Renal cortex interstitium (tissue), 11 donors: ENCODE results near the gene DLK2. TPM values are rescaled to one million over a fixed set of nuclear protein-coding genes. Genes with fewer than 3 reads are reported as not detected.
A peak's percentile ranks its signal among the peaks of the same experiment; 100 is the strongest.
"Not testable (repeated sequence)": the region's sequence is repeated elsewhere in the genome, so short reads cannot be mapped to it uniquely, and the experiment has no call there.

Experiments
- DNase-seq, 11 donors: peaks; one replicate each; pipeline ENCODE4 v3.0.0-alpha.2; 2013; ENCODE audit warnings: low read depth in 9 of 11, low spot score in 4 of 11; ENCODE audit errors: extremely low read depth in 1 of 11
- polyA plus RNA-seq, 3 donors: library from polyadenylated mRNA; unstranded; fragments of 120-200 nt; gene quantifications; one replicate each; pipeline ENCODE4 v1.2.1, GENCODE V29; 2013; ENCODE audit not compliant: insufficient read length in 3 of 3

The DLK2 gene
- polyA plus RNA-seq, 3 donors: 0.73 to 1.3 (median 1.0) TPM

- no peak for DNase-seq
Measured at GRCh38 chr6:43459535-43459934, 4.2 kb upstream of the DLK2 start.

DNA sequence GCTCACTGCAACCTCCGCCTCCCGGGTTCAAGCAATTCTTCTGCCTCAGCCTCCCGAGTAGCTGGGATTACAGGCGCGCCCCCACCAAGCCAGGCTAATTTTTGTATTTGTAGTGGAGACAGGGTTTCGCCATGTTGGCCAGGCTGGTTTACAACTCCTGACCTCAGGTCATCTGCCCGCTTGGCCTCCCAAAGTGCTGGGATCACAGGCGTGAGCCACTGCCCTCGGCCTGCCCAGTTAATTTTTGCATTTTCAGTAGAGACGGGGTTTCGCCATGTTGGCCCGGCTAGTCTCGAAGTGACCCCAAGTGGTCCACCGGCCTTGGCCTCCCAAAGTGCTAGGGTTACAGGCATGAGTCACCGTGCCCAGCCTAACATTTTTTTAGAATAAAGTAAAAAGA is 2.8 kb upstream of the DLK2 start:
- DNase-seq: not testable (repeated sequence)

DNA sequence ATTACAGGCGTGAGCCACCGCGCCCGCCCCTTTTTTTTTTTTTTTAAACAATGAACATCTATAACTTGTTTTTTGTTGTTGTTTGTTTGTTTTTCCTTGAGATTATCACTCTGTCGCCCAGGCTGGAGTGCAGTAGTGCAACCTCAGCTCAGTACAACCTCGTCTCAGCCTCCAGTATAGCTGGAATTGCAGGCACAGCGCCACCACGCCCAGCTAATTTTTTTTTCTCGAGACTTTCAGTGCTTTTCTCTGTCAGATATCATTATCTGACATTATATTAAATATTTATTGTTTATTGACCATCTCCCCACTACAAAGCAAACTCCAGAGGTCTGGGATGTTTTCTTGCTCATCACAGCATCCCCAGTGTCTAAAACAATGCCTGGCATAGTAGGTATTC is 2.3 kb upstream of the DLK2 start:
- no peak for DNase-seq

DNA sequence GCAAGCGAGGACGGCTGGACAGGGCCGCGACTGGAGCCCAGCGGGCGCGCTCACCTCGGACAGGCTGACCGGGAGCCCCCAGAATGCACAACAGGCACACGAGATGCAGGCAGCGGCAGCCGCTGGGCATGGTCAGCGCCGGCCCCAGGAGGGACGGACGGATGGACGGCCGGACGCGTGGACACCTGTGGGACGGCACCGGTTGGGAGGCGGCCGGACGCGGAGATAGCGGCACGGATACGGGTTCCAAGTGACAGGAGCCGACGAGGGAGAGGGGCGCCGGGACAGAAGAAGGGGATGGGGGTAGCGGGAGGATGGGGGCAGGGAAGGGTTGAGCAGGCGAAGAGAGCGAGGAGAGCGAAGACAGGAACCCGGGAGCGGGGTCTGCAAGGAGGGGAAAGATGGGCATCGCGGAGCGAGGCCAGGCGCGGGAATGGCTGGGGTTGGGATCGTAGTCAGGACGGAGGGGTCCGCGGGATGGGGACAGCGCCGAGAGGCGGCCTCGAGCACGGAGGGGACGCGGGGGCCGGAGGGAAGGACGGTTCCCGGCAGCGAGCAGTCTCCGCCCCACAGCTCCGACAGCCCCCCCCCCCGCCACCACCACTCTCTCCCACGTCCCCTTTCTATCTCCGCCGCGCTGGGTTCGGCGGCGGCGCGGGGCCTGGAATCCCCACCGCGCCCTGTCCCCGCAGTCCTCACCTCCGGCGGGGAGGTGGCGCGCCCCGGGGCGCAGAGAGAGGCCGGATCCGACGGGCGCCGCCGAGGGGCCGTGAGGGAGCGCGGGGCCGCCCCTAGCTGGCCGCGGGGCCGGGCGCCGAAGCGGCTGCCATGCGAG is 435 bp downstream of the DLK2 start:
- peak in 9 of 11 donors; percentile 47 to 76 (median 62) for DNase-seq

- DNase-seq: peak in 1 of 11 donors; percentile 47
Measured at GRCh38 chr6:43454290-43454695, 1.1 kb downstream of the DLK2 start.

DNA sequence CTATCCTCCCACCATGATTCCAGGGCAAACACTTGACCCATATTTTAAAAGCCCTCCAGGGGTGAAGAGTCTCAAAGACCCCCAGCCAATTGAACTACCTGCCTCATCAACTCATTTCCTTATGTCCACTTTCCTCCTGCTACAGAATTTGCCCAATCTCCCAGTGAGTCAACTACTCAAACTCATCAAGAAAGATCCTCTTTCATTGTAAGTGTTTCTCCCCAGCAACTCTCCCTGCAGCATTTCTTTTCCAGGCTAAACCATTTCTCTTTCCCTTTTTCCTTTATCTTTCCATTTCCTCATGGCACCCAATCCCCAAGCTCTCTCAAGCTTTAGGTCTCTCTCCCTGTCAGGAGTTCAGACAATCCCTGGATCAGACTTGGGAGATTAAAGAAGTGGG is 1.5 kb downstream of the DLK2 start:
- no peak for DNase-seq

DNA sequence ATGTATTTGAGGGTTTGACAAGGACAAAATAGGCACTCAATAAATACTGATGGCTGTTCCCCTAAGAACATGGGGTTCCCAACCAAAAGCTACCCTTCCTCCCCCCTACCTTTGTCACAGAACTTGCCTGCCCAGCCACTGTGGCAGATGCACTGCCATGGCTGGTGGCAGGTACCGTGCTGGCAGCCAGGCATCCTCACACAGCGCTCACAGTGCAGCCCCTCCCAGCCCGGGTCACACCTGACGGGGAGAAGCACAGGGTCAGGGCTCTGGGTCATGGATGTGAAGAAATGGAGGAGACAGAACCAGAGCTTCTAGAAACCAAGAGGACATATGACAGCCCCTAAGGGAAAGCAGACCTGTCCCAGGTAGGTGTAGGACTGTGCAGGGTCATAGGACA is 2.5 kb downstream of the DLK2 start:
- DNase-seq: no peak

- no peak for DNase-seq
Measured at GRCh38 chr6:43451939-43452338, 3.4 kb downstream of the DLK2 start.

- no peak for DNase-seq
Measured at GRCh38 chr6:43451348-43451747, 4.0 kb downstream of the DLK2 start.

GRCh38 chr6:43450699-43451131 is 4.6 kb downstream of the DLK2 start:
- no peak for DNase-seq

DNA sequence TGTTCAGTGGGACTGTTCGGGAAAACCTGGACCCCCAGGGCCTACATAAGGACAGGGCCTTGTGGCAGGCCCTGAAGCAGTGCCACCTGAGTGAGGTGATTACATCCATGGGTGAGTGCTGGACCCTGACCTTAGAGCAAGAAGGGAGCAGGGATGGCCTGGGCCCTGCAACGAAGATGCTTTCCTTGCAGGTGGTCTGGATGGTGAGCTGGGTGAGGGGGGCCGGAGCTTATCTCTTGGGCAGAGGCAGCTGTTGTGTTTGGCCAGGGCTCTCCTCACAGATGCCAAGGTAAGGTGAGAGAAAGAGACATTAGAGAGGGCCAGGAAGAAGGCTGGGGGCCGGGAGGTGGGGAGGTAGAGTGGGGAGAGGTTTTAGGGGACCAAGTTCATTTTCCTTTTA is 6.4 kb downstream of the DLK2 start:
- DNase-seq: no peak

DNA sequence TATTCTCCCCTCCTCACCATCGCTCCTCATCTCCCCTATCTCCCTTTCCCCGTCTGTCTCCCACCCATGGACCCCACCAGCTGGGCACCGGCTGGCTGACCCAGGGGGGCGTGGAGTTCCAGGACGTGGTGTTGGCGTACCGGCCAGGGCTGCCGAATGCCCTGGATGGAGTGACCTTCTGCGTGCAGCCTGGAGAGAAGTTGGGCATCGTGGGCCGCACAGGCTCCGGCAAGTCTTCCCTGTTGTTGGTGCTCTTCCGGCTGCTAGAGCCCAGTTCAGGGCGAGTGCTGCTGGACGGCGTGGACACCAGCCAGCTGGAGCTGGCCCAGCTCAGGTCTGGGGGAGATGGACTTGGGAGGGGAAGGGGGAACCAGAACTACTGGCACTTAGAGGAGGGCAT is 7.7 kb downstream of the DLK2 start:
- no peak for DNase-seq

DNA sequence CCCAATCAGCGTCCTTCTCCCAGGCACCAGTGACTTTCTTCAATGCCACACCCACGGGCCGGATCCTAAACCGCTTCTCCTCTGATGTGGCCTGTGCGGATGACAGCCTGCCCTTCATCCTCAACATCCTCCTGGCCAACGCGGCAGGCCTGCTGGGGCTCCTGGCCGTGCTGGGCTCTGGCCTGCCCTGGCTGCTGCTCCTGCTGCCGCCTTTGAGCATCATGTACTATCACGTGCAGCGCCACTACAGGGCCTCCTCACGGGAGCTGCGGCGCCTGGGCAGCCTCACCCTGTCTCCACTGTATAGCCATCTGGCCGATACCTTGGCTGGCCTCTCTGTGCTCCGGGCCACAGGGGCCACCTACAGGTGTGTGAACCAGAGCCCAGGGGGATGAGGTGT is 9.8 kb downstream of the DLK2 start:
- no peak for DNase-seq

DNA sequence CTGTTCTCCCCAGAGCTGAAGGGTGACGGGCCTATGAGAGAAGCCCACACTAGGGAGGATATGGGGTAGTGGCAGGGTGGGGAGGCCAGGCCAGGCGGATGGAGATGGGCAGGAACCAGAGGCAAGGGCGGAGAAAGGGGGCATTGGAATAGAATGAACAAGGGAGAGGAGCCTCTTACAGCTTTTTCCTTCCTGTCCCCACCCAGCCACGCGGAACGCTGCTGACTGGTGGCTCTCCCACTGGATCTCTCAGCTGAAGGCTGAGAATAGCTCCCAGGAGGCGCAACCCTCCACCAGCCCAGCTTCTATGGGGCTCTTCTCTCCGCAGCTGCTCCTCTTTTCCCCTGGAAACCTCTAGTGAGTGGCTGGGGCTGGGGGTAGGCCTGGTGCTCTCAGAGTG is 10.8 kb downstream of the DLK2 start:
- no peak for DNase-seq

- no peak for DNase-seq
Measured at GRCh38 chr6:43444036-43444435, 11.3 kb downstream of the DLK2 start.

DNA sequence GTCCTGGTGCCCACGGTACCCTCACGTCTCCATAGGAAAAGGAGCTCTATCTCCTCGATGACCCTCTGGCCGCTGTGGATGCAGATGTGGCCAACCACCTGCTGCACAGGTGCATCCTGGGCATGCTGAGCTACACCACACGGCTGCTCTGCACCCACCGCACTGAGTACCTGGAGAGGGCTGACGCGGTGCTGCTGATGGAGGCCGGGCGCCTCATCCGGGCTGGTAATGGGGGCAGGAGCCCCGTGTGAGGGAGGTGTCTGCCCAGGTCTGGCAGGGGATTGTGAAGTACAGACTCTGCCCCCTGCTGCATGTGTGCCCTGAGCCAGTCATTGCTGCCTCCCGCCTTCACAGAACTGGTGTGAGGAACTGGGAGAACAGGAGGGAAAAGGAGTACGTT is 12.4 kb downstream of the DLK2 start:
- DNase-seq: no peak

DNA sequence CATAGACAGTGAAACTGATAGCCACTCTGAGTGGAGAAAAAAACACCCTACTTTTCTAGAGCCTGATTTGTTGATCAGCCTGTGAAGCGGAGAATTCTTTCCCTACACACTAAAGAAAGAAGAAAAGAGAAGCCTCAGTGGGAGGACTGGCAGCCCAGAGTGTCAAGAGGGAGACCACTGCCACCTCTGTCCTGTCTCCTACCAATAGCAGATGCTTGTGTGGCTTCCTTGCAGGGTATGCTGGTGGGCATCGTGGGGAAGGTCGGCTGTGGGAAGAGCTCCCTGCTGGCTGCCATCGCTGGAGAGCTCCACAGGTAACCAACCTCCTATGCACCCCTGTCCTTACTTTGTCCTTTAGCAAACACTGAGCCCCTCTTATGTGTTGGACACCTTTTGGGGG is 17.6 kb downstream of the DLK2 start:
- no peak for DNase-seq

- DNase-seq: peak in 5 of 11 donors; percentile 16 to 55 (median 44)
Measured at GRCh38 chr6:43436577-43437282, 18.6 kb downstream of the DLK2 start.

GRCh38 chr6:43435682-43436437 is 19.5 kb downstream of the DLK2 start:
- DNase-seq: no peak

DNA sequence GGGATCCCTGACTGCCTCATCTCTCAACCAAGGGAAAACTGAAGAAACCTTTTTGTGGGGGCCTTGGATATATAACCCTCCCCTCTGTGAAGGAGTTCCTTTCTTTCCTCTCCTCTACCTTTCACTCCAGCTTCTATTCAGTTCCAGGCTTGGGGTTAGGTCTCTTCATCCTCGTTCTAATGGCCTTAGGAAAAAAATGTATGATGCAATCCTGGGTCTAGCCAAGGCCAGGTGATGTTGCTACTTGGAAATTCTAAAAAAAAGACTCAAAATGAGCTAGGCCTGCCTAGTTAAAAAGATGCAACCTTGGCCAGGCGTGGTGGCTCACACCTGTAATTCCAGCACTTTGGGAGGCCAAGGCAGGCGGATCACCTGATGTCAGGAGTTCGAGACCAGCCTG is 20.4 kb downstream of the DLK2 start:
- no peak for DNase-seq
